HG03442 (cell line): ENCODE data around the gene BRF1.
"Not testable (repeated sequence)": the region's sequence is repeated elsewhere in the genome, so short reads cannot be mapped to it uniquely, and the experiment has no call there.

ENCODE experiments used
- ATAC-seq: cut with Tn5 transposase; IDR thresholded peaks from one replicate; pipeline ENCODE4 v1.9.1; 2021; ENCODE audit warnings: mild to moderate bottlenecking, moderate library complexity; ENCODE audit not compliant: unreplicated experiment

The BRF1 gene

DNA sequence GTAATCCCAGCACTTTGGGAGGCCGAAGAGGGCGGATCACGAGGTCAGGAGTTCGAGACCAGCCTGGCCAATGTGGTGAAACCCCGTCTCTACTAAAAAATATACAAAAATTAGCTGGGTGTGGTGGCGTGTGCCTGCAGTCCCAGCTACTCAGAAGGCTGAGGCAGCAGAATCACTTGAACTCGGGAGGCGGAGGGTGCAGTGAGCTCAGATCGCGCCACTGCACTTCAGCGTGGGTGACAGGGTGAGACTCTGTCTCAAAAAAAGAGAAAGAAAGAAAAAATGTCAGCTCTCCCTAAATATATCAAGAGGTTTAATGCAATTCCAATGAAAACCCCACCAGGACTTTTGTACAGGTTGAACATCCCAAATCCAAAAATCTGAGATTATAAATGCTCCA is 3.5 kb downstream of the BRF1 start:
- ATAC-seq = not testable (repeated sequence)

DNA sequence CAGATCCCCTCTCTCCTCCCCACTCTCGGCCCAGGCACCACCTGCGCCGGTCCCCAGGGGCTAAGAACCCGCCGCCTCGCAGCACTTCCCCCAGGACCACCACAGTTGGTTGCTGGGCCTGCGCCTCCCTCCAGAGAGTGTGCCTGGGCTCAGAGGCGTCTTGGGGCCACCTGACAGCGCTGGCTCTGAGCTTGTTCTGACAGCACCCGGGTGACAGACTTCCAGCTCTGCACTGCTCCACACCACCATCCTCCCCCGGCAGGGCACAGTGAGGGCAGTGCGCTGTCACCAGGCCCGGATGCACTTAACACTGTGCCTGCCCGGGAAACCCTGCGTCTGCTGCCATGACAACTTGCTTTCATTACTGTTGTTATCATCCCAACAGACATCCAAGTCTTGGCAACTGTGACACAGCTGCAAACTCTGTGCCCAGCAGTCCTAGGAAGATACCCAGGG is 6.6 kb downstream of the BRF1 start:
- ATAC-seq = peak; percentile 47

DNA sequence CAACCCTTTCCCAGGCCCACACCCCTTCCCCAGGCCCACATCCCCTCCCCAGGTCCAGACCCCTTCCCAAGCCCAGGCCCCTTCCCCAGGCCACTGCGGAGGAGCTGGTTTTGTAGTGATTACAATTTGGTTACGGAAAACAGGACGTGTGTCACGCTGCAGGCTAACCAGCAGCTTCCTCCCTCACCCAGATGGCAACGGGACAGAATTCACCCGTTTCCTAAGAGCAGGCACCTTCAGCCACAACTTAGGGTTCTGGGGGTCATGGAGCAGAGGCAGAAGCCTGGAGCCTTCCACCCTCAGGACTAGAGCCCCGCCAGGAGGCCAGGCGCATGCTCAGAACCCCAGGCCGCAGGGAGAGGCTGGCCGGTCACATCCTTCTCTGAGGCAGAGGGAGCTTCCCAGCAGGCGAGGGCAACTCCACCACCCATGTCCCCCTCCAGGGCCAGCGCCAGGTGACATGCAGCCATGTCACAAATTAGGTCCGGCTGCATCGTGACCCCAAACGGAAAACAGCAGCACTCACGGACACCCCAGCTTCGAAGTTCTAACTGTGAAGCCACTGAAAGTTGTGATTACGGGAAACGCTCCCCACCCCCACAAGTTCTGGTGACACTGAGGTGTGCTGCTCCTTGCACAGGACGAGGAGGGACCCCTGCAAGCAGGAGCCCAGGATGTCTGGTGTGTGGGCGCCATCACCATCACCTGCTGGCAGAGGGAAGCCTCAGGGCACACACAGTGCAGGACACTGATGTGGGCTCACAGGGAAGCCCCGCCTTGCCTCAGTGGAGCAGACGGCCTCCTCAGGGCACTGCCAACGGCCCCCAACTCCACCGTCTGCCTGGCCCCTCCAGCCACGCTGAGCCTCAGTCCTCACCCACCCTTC is 7.7 kb downstream of the BRF1 start:
- no peak for ATAC-seq

DNA sequence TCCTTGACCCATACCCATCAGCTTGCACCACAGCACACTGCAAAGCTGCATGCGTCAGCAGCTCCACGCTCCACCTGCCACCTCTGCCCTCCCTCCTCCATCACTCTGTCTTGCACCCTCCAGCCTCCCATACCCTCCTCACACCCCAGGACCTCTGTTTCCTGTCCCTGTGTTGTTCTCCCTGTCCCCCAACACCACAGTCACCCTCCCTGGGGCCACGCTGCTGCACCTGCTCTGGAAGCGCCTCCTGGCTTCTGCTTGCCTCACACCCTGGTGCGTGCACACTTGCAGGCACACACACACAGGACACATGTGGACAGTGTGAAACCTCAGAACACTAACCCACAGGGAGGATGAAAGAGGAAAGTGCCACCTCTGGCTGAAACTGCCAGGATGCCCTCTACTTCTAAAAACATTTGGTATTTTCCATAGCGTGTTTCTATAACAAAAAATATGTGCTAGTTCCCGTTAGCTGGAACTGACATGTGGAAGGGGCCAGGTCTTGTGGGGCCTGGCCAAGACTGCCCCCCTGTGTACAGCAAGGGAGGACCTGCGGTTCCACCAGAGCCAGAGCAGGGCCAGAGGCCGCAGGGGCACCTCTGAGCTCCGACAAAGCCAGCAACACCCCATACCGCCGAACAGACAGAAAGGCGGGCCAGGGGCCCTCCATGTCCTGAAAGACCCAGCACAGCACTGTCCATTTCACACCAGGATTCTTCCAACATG is 10.0 kb downstream of the BRF1 start:
- ATAC-seq = no peak

DNA sequence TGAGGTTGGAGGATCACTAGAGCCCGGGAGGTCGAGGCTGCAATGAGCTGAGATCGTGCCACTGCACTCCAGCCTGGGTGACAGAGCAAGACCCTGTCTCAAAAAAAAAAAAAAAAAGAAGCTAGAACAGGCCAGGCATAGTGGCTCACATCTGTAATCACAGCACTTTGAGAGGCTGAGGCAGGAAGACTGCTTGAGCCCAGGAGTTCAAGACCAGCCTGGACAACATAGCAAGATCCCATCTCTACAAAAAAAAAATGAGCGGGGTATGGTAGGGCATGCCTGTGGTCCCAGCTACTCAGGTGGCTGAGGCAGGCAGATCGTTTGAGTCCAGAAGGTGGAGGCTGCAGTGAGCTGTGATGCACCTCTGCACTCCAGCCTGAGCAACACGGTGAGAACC is 11.9 kb downstream of the BRF1 start:
- ATAC-seq = not testable (repeated sequence)

DNA sequence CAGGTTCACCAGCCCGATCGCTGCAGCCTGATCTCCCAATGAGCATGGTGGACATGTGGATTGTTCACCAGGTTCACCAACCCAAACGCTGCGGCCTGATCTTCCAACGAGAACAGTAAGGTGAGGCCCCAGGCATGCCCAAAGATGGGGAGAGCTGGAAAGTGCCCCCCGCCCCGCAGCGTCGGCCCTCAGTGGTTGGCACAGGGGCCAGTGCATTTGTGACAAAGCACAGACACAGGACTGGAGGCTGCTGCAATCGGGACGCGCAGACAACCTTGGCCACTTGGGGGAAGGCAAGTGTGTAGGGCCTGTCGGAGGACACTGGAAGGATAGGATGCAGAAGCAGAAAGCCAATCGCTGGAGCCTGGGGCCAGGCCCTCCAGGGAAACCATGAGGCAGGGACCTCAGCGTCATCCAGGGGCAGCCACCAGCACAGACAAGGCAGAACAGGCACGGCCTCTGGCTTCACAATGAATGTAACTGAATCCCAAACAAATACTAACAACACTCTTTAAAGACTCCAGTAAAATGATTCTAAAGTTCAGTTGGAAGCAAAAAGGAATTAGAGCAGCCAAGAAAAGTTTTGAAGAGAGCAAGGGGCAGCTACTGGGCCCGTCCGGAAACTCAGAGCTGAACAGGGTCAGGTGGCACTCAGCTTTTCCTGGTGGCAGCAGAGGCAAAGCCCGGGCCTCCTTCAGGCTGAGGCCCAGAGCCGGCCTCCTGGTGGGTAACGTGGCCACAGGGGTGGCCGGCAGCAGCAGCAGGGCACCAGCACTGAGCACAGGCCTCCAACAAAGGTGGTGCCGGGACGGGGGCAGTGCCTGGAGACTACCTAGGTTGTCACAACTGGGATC is 13.3 kb downstream of the BRF1 start:
- no peak for ATAC-seq

DNA sequence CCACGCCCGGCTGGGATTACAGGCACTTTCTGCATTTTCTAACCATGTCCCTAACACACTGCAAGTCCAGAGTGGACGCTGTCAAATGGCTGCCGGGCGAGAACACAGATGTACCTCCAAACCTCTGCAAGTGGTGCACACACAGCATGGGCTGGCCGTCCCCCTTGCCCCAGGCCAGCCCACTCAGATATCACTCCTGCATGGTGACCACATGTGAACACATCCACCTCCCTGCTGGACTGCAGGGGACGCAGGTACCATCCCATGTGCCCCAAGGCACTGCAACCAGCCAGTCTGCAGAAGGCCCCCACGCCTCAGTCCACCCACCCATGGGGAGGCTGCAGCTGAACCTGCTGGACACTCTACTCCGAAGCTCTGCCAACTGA is 14.0 kb downstream of the BRF1 start:
- ATAC-seq = no peak

DNA sequence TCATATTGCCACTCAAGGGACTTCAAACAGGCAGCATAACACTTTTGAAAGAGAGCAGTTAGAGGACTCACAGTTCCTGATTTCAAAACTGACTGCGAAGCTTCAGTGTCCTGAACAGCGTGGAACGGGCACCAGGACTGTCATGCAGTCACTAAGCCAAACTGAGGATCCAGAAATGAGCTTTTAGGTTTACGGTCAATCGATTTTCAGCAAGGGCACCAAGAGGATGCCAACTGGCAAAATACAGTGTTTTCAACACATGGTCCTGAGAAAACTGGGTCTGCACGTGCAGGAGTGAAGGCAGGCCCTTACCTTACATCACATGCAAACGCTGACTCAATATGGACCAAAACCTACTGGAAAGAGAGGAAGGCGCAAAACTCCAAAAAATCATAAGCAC is 15.6 kb downstream of the BRF1 start:
- ATAC-seq = no peak

DNA sequence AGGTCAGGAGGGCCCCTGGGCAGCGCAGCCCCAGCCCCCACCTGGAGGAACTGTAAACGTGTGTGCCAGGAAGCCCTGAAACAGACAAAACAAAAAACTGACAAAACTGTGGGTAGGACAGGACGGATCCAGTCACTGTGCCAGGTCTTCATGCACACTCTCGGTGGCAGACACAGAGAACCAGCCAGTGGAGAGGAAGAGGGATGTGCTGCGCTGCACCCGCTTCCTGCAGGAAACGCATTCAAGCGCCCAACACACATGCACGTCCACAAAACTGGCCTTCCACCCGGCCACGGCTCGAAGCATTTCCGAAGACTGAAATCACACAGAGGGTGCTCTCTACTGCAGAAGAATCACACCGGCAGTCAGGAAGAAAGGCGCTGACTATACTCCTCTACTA is 16.9 kb downstream of the BRF1 start:
- ATAC-seq = no peak

DNA sequence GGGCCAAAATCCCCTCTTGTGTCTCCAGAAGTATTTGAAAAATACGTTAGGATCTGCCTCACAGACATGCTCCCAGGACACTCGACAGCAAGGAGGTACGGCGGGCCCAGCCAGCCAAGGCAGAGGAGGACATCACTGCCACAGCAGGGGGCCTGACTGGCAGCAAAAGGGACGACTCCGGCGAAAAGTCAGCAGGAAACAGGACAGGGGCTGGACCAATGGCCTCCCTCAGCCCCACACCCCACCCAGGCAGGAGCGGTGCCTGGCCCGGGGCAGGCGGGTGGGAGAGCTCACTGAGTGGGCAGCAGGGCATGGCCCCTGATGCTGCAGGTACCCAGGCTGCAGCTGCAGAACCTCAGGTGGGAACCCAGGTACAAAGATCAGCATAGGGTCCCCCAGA is 17.8 kb downstream of the BRF1 start:
- no peak for ATAC-seq

DNA sequence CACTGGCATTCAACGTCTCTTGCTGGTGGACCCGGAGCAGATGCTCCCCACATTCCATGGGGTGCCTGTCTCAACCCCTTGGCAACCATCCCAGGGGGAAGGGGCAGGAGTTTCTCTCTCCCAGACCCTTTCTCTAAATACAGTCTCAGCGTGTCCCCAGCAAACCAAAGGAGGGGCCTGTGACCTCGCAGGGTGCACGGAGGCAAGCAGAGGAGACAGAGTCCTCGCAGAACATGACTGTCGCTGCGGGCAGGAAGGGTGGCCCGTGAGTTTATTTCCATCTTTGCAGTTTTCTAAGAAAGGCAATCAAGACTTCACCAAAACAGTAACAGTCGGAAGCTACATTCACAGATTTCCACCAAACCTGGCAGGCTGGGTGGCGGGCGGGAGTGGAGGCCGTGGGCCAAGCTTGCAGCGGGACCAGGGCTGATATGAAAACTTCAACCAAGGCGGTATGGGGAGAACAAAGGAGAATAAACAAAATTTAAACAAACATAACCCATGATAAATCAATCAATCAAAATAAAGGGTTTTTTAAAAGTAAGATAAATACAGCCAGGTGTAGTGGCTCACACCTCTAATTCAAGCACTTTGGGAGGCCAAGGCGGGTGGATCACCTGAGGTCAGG is 18.6 kb downstream of the BRF1 start:
- no peak for ATAC-seq

DNA sequence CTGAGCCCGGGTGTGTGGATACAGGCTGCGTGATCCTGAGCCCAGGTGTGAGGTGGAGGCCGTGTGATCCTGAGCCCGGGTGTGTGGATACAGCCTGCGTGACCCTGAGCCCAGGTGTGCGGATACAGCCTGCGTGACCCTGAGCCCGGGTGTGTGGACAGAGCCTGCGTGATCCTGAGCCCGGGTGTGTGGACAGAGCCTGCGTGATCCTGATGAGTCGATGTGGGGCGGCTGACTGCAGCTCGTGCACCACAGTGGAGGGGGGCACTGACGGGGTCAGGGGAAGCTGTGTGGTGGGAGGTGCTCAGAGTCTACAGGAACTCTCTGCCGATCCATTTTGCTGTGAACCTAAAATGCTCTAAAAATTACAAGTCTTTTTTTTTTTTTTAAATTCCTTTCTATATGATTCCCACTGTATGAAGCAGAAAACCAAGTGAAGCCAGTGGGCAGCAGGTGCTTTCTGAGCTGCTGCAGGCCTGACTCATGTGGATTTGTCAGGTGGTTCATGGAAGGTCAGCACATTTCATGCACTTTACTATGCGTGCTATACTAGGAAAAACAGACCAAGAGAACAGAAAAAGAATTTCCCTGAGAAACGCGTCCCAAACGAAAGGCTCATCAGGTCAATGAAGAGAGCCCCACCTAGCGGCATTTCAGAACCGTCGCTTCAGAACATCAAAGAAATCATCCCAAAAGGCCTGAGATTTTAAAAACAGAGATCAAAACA is 19.3 kb downstream of the BRF1 start:
- no peak for ATAC-seq

DNA sequence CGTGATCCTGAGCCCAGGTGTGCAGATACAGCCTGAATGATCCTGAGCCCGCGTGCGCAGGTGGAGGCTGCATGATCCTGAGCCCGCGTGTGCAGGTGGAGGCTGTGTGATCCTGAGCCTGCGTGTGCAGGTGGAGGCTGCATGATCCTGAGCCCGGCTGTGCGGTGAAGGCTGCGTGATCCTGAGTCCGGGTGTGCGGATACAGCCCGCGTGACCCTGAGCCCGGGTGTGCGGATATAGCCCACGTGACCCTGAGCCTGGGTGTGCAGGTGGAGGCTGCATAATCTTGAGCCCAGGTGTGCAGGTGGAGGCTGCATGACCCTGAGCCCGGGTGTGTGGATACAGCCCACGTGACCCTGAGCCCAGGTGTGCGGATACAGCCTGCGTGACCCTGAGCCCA is 20.3 kb downstream of the BRF1 start:
- ATAC-seq = no peak

DNA sequence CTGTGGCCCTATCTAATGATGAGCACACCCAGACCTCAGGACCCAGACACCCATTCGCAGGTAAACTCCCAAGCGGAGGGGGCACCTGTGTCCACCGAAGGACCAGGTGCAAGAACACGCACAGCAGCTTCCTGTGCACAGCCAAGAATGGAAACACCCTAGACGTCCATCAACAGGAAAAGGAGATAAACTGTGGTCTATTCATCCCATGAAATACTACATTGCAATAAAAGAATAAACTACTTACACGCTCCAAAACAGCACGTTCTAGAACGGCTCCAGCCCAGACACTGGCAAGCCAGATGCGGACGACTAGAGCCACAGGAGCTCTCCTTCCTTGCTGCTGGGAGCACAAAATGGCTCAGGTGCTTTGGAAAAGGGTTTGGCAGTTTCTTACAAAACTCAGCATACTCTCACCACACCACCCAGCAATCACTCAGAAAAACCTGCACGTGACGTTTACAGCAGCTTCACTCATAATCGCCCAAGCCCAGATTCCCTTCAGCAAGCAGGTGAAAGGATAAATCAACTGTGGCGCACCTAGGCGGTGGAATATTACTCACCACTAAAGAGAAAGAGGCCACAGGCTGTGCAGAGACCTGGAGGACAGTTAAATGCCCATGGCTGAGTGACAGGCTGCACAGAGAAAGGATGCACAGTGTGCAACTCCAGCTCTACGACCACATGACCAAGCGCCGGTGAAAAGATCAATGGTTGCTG is 21.0 kb downstream of the BRF1 start:
- ATAC-seq = no peak

DNA sequence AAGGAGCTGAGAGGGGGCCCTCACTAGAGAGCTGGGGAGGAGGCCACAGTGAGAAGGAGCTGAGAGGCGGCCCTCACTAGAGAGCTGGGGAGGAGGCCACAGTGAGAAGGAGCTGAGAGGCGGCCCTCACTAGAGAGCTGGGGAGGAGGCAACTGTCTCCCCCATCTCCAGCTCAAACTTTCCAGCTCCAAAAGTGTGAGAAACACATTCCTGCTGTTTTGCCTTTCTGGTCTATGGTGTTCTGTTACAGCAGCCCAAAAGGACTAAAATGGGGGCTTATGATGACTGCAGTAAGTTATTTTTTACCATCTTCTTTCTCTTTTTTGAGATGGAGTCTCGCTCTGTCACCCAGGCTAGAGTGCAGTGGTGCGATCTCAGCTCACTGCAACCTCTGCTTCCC is 23.4 kb downstream of the BRF1 start:
- ATAC-seq = not testable (repeated sequence)

DNA sequence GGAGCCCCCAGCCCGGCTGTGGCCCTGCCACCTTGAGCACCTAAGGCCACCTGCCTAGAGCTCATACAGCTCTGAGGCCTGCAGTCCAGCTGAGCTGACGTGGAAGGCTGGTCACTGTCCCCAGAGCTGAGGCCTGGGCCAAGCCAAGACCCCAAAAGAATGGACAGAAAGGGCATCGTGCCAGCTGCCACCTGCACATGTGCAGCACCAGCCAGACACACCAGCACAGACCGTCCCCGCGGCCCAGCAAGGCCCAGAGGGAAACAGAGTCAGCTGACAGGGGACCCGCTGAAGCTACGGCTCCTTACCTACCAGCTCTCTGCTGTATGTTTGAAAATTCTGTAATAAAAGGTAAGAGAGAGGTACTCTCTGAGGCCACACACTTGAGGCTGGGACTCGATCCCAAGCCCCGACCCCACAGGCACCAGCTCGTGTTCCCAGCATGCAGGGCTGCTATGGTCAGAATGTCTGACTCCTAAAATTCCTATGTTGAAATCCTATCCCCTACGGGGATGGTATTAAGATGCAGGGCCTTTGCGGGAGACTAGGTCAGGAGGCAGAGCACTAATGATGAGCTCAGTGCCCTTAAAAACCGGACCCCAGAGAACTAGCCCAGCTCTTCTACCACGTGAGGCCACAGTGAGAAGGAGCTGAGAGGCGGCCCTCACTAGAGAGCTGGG is 25.4 kb downstream of the BRF1 start:
- ATAC-seq = no peak

DNA sequence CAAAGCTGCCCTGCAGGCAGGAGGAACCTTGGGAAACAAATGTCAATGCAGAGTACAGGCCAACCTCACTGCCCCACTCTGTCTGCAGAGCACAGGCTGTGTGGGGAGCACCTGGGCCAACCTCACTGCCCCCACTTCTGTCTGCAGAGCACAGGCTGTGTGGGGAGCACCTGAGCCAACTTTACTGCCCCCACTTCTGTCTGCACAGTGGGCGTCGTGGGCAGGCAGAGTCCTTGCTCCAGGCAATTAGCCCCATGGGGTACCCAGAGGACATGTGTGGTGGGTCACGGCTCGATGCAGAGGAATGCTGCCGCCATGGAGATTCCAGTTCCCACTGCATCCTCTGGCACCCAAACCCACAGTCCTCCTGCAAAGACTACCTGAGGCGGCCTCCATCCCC is 26.2 kb downstream of the BRF1 start:
- ATAC-seq = no peak

DNA sequence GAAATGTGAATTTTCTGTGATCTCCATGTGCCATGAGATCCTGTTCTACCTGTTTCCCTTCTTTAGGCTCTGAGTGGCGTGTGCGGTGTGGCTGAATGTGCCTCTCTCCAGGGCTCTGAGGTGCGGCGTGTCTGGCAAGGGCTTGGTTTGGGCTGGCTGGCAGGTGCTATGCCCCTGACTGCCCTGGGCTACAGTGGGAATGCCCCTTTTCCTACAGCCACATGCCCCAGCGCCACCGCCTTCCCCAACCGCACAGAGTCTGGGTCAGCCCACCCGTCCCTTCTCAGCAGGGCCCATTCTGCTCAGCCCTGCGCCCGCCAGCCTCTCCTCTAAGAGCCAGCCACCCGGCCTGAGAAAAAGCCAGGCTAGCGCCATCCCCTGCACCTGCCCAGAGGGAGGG is 27.7 kb downstream of the BRF1 start:
- ATAC-seq = no peak

DNA sequence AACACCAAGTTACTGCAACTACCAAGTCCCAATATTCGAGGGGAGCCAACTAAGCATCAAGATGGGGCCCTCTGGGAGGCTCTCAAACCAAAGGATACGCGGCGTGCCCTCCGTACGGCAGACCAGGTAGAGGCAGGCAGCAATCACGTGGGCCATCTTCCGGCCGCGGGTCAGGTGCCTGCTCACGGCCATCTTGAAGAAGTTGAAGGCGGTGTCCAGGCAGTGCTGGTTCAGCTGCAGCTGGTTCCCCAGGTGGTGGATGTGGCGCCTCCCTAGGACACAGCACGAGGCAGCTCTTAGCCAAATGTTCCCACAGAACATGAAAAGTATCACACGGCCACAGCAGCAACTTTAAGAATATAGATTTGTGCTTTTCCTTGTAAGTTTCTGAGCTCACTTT is 28.2 kb downstream of the BRF1 start:
- ATAC-seq = no peak
